Activated B cell treated with CpG ODN at 0.5 μM for 24 hours (primary cell): ENCODE results near the gene ABHD12. TPM values are rescaled to one million over a fixed set of nuclear protein-coding genes. Genes with fewer than 3 reads are reported as not detected.

ENCODE experiments used
- ATAC-seq: fragments of 200-7000 bp; cut with Tn5 transposase; one replicate; pipeline ENCODE4 v1.10.0; 2021; ENCODE audit warnings: low read depth, mild to moderate bottlenecking, moderate library complexity
- CTCF ChIA-PET: fragments of 350-600 bp; sonication (Branson Sonifier 250); formaldehyde crosslinking; loops from one replicate; lab custom pipeline; 2021; ENCODE audit warnings: antibody characterized with exemption; lab: Charles Lee
- POLR2A ChIA-PET: fragments of 350-600 bp; sonication (Branson Sonifier 250); formaldehyde crosslinking; loops from one replicate; lab custom pipeline; 2021; ENCODE audit warnings: antibody characterized with exemption; lab: Charles Lee
- DNase-seq: peaks from one replicate; pipeline ENCODE4 v3.0.0; 2022
- H3K27ac Mint-ChIP-seq: one replicate; pipeline ENCODE4 v1.8.0; 2020; ENCODE audit warnings: mixed read lengths
- H3K27me3 Mint-ChIP-seq: one replicate; pipeline ENCODE4 v1.8.0; 2021; ENCODE audit warnings: mixed read lengths
- H3K36me3 Mint-ChIP-seq: one replicate; pipeline ENCODE4 v1.8.0; 2021; ENCODE audit warnings: low read depth, mixed read lengths
- H3K4me1 Mint-ChIP-seq: one replicate; pipeline ENCODE4 v1.8.0; 2021; ENCODE audit warnings: mixed read lengths
- H3K4me3 Mint-ChIP-seq: one replicate; pipeline ENCODE4 v1.8.0; 2020; ENCODE audit warnings: mild to moderate bottlenecking, mixed read lengths
- H3K9me3 Mint-ChIP-seq: one replicate; pipeline ENCODE4 v1.8.0; 2020; ENCODE audit warnings: mixed read lengths
- CTCF ChIP-seq: fragments of 200-600 bp; IDR thresholded peaks from one replicate; pipeline ENCODE4 v1.8.0; 2022; ENCODE audit warnings: antibody characterized with exemption, mild to moderate bottlenecking
- intact Hi-C: fragments of 100-400 bp; cut with micrococcal nuclease; formaldehyde crosslinking; loops from one replicate; pipeline ENCODE4 v1.15.1; 2024
- total RNA-seq: library from RNA; stranded (reverse); gene quantifications from 2 replicates; pipeline ENCODE4 v1.2.3, GENCODE V29; 2022

ABHD12 gene
- total RNA-seq, 1 donor from 2014 or later = 16.3 TPM

- no peak for TF ChIP-seq CTCF
- ChIA-PET CTCF (no interaction called here), POLR2A (no interaction called here)
- Mint-ChIP-seq H3K36me3 (peaks cover 2% of the 10 kb centered on the region), H3K4me1 (peaks cover 21% of the 10 kb centered on the region), H3K4me3 (no peak overlapping the region), H3K9me3 (peaks cover 6% of the 10 kb centered on the region), H3K27me3 (no peaks in the 10 kb centered on the region), H3K27ac (no peak overlapping the region)
- no peak for ATAC-seq
- no peak for DNase-seq
- intact Hi-C loops = no loop called here
Measured at GRCh38 chr20:25353747-25354705, 36.6 kb downstream of the ABHD12 start.

- Mint-ChIP-seq H3K27ac (no peak overlapping the region), H3K9me3 (peaks cover 6% of the 10 kb centered on the region), H3K36me3 (peaks cover 2% of the 10 kb centered on the region), H3K4me3 (no peak overlapping the region), H3K4me1 (peaks cover 21% of the 10 kb centered on the region), H3K27me3 (no peaks in the 10 kb centered on the region)
- intact Hi-C loops = no loop called here
- POLR2A ChIA-PET = no interaction called here
- no peak for TF ChIP-seq CTCF
- DNase-seq (no peak), ATAC-seq (no peak)
- CTCF ChIA-PET = no interaction called here
Measured at GRCh38 chr20:25353353-25353746, 37.3 kb downstream of the ABHD12 start.

- CTCF ChIA-PET = no interaction called here
- TF ChIP-seq CTCF = no peak
Measured at GRCh38 chr20:25352746-25353145, 37.9 kb downstream of the ABHD12 start.

GRCh38 chr20:25351024-25351360, 39.6 kb downstream of the ABHD12 start:
- TF ChIP-seq CTCF = no peak
- Mint-ChIP-seq H3K4me3 (no peak overlapping the region), H3K27me3 (no peaks in the 10 kb centered on the region), H3K4me1 (peaks cover 13% of the 10 kb centered on the region), H3K36me3 (peaks cover 2% of the 10 kb centered on the region), H3K9me3 (peaks cover 6% of the 10 kb centered on the region), H3K27ac (no peak overlapping the region)
- CTCF ChIA-PET = no interaction called here
- ATAC-seq (no peak), DNase-seq (no peak)
- intact Hi-C loops = no loop called here
- POLR2A ChIA-PET = no interaction called here

More at GRCh38 chr20:25352746-25353145, 37.9 kb downstream of the ABHD12 start:
- no peak overlapping the region for H3K4me3 Mint-ChIP-seq
- peaks cover 2% of the 10 kb centered on the region for H3K36me3 Mint-ChIP-seq
- H3K27ac Mint-ChIP-seq = no peak overlapping the region
- intact Hi-C loops = no loop called here
- peaks cover 6% of the 10 kb centered on the region for H3K9me3 Mint-ChIP-seq
- ATAC-seq (no peak), DNase-seq (no peak)
- POLR2A ChIA-PET = no interaction called here
- H3K27me3 Mint-ChIP-seq = no peaks in the 10 kb centered on the region
- H3K4me1 Mint-ChIP-seq = peaks cover 21% of the 10 kb centered on the region

GRCh38 chr20:25346349-25346748, 44.3 kb downstream of the ABHD12 start:
- Mint-ChIP-seq H3K27me3 (no peaks in the 10 kb centered on the region), H3K4me1 (peaks cover 13% of the 10 kb centered on the region), H3K9me3 (no peaks in the 10 kb centered on the region), H3K4me3 (no peak overlapping the region), H3K36me3 (no peaks in the 10 kb centered on the region), H3K27ac (no peak overlapping the region)
- no peak for TF ChIP-seq CTCF
- ChIA-PET POLR2A (no interaction called here), CTCF (no interaction called here)
- ATAC-seq = no peak
- intact Hi-C loops = no loop called here
- DNase-seq = no peak
